Measurements from ENCODE around the gene TMEM169.

DNA sequence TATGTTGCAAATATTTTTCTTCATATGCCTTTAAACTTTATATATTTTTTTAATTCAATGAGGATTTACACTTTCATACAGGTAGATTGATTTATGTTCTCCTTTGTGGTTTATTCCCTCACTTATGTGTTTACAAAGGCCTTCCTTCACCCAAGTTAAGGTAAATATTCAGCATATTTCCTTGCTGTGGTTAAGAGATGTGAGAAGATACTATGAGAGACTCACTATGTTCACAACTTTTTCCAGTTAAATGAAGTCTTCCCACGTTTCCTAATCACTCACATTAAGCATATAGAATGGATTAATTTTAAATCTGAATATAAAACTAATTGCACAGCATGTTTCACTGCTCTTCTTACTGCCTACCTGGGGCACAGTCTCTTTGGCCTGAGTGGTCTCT lies 707 bp upstream of the TMEM169 start:
- TF ChIP-seq FOXP2 (optimal IDR thresholded peaks at IDR 0.05; ENCODE audit: control extremely low read depth, extremely low read length, insufficient read depth) (no peak), POLR2AphosphoS5 (IDR thresholded peaks at IDR 0.05; ENCODE audit: borderline replicate concordance, low read depth, low read length) (no peak)
